ENCODE data around the gene SPECC1. TPM values are rescaled to one million over a fixed set of nuclear protein-coding genes. Genes with fewer than 3 reads are reported as not detected.
"Not testable (repeated sequence)": the region's sequence is repeated elsewhere in the genome, so short reads cannot be mapped to it uniquely, and the experiment has no call there.

Gene SPECC1
- total RNA-seq, 1 donor from 2014 or later: 6.0 TPM

- Mint-ChIP-seq H3K4me3 (no peak overlapping the region), H3K9me3 (no peaks in the 10 kb centered on the region), H3K4me1 (no peaks in the 10 kb centered on the region), H3K36me3 (ENCODE audit: low read depth) (no peaks in the 10 kb centered on the region), H3K27me3 (peaks cover 5% of the 10 kb centered on the region), H3K27ac (no peak overlapping the region)
- intact Hi-C loops (cut with micrococcal nuclease): no loop called here
- no peak for DNase-seq
Observed at GRCh38 chr17:20187049-20187448, 177.9 kb downstream of the SPECC1 start.

GRCh38 chr17:20189302-20189701 lies 180.1 kb downstream of the SPECC1 start:
- H3K4me1 Mint-ChIP-seq: no peaks in the 10 kb centered on the region
- H3K27me3 Mint-ChIP-seq: no peaks in the 10 kb centered on the region
- no peaks in the 10 kb centered on the region for H3K9me3 Mint-ChIP-seq
- H3K27ac Mint-ChIP-seq: no peak overlapping the region
- H3K36me3 Mint-ChIP-seq (ENCODE audit: low read depth): no peaks in the 10 kb centered on the region
- no peak overlapping the region for H3K4me3 Mint-ChIP-seq
- intact Hi-C loops (cut with micrococcal nuclease): no loop called here
- DNase-seq: no peak

DNA sequence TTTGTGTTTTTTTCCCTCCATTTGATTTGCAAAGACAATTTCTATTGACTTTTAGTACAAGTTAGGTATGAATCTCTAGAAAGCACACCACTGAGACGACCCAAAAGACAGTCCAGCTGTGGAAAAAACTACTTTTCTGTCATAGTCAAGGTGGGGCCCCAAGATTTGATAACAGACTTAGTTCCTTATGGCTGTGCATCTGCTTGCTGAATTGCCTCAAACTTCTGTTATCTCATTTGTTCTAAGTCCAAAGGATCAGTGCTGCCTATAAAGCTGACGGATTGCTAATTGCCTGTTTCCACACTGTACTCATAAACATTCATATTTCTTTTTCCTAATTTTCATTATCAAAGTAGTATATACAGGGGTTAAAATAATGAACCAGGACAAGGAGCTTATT lies 180.8 kb downstream of the SPECC1 start:
- H3K36me3 Mint-ChIP-seq (ENCODE audit: low read depth): no peaks in the 10 kb centered on the region
- no peak overlapping the region for H3K4me3 Mint-ChIP-seq
- H3K27ac Mint-ChIP-seq: no peak overlapping the region
- no peak for DNase-seq
- H3K27me3 Mint-ChIP-seq: no peaks in the 10 kb centered on the region
- no peaks in the 10 kb centered on the region for H3K4me1 Mint-ChIP-seq
- intact Hi-C loops (cut with micrococcal nuclease): no loop called here
- H3K9me3 Mint-ChIP-seq: no peaks in the 10 kb centered on the region

DNA sequence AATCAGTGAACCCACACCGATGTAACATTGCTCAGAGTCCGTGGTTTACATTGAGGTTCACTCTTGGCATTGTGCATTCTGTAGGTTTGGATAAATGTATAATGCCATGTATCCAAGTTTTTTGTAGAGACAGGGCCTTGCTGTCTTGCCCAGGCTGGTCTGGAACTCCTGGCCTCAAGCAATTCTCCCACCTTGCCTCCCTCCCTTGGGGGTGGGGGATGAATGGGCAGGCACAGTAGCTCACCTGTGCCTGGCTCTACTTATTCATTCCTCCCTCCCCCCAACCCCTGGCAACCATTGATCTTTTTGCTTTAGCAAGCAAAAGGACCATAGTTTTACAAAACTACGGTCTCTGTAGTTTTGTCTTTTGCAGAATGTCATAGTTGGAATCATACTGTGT lies 181.4 kb downstream of the SPECC1 start:
- Mint-ChIP-seq H3K4me3 (no peak overlapping the region), H3K9me3 (no peaks in the 10 kb centered on the region), H3K27me3 (no peaks in the 10 kb centered on the region), H3K4me1 (no peaks in the 10 kb centered on the region), H3K36me3 (ENCODE audit: low read depth) (no peaks in the 10 kb centered on the region), H3K27ac (no peak overlapping the region)
- intact Hi-C loops (cut with micrococcal nuclease): no loop called here
- DNase-seq: no peak

DNA sequence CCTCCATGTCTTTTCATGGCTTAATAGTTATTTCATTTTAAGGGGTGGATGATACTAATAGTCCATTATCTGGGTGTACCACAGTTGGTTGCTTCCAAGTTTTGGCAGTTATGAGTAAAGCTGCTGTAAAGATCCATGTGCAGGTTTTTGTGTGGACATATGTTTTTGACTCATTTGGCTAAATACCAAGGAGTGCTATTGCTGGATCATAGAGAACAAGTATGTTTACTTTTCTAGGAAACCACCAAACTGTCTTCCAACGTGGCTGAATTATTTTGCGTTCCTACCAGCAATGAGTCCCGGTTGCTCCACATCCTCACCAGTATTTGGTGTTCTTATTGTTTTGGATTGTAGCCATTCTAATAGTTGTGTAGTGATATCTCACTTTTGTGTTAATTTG lies 181.9 kb downstream of the SPECC1 start:
- Mint-ChIP-seq H3K4me3 (no peak overlapping the region), H3K4me1 (no peaks in the 10 kb centered on the region), H3K36me3 (ENCODE audit: low read depth) (no peaks in the 10 kb centered on the region), H3K27ac (no peak overlapping the region), H3K27me3 (no peaks in the 10 kb centered on the region), H3K9me3 (peaks cover 2% of the 10 kb centered on the region)
- no peak for DNase-seq
- intact Hi-C loops (cut with micrococcal nuclease): no loop called here

GRCh38 chr17:20196286-20196685 lies 187.1 kb downstream of the SPECC1 start:
- H3K4me1 Mint-ChIP-seq; intact Hi-C loops (cut with micrococcal nuclease); DNase-seq; H3K27me3 Mint-ChIP-seq; H3K4me3 Mint-ChIP-seq; H3K27ac Mint-ChIP-seq; H3K36me3 Mint-ChIP-seq (ENCODE audit: low read depth): not testable (repeated sequence)
- H3K9me3 Mint-ChIP-seq: peaks cover 14% of the 10 kb centered on the region

GRCh38 chr17:20197272-20197926 lies 188.2 kb downstream of the SPECC1 start:
- peaks cover 4% of the 10 kb centered on the region for H3K36me3 Mint-ChIP-seq (ENCODE audit: low read depth)
- H3K4me3 Mint-ChIP-seq: no peak overlapping the region
- no peak overlapping the region for H3K27ac Mint-ChIP-seq
- H3K4me1 Mint-ChIP-seq: no peaks in the 10 kb centered on the region
- no peak for DNase-seq
- intact Hi-C loops (cut with micrococcal nuclease): no loop called here
- peaks cover 14% of the 10 kb centered on the region for H3K9me3 Mint-ChIP-seq
- H3K27me3 Mint-ChIP-seq: no peaks in the 10 kb centered on the region

DNA sequence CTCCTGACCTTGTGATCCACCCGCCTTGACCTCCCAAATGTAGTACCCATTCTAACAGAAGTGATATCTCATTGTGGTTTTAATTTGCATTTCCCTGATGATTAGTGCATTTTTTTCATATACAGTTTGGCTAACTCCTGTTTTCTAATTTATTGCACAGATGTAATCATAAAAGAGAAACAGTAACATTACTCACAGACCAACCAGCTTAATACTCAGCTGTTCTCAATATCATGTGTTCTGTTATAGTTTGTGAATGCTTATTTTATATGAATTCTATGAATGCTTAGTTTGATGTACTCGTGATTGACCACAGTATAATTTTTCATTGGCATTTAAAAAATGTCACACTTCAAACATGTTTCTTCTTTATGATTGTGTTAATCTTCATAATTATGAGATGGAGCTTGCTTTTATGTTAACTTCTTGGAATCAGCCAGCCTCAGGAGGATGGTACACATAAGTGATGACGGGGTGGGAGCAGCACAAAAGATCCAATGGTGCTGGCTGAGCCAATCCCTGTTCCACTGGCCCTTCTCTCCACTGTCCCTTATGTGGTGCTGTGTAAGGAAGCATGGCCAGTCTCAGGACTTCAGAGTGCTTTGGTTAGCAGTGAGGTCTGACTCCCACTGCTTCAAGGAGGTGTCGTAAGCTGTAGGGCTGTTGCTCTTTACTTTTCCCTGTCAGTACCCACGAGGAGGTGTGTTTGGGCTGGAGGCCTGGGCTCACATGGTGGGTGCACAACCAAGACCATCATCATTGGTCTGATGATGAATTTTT lies 191.0 kb downstream of the SPECC1 start:
- Mint-ChIP-seq H3K4me1 (peaks cover 2% of the 10 kb centered on the region), H3K27ac (no peak overlapping the region)

DNA sequence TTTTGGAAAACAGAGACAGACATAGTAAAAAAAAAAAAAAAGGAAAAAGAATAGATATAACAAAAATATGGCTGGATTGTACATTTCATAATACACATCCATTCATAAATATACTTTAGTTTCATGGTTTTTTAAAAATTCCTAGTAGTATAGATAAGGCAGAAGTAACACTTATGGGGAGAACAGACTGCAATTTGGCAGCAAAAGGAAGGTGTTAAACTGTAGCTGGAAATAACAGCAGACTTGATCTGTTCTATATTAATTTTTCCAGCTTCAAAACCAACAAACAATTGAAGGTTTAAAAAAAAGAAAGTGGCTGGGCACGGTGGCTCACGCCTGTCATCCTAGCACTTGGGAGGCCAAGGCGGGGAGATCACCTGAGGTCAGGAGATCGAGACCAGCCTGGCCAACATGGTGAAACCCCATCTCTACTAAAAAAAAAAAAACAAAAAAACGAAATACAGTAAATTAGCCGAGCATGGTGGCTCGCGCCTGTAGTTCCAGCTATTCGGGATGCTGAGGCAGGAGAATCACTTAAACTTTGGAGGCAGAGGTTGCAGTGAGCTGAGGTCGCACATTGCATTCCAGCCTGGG lies 191.8 kb downstream of the SPECC1 start:
- Mint-ChIP-seq H3K27ac (no peak overlapping the region), H3K9me3 (peaks cover 13% of the 10 kb centered on the region), H3K27me3 (no peaks in the 10 kb centered on the region), H3K36me3 (ENCODE audit: low read depth) (peaks cover 4% of the 10 kb centered on the region), H3K4me1 (peaks cover 4% of the 10 kb centered on the region), H3K4me3 (no peak overlapping the region)
- intact Hi-C loops (cut with micrococcal nuclease): no loop called here
- DNase-seq: no peak

More for the DNA sequence above, 191.0 kb downstream of the SPECC1 start:
- no peaks in the 10 kb centered on the region for H3K27me3 Mint-ChIP-seq
- DNase-seq: no peak
- peaks cover 4% of the 10 kb centered on the region for H3K36me3 Mint-ChIP-seq (ENCODE audit: low read depth)
- peaks cover 14% of the 10 kb centered on the region for H3K9me3 Mint-ChIP-seq
- intact Hi-C loops (cut with micrococcal nuclease): no loop called here
- no peak overlapping the region for H3K4me3 Mint-ChIP-seq

DNA sequence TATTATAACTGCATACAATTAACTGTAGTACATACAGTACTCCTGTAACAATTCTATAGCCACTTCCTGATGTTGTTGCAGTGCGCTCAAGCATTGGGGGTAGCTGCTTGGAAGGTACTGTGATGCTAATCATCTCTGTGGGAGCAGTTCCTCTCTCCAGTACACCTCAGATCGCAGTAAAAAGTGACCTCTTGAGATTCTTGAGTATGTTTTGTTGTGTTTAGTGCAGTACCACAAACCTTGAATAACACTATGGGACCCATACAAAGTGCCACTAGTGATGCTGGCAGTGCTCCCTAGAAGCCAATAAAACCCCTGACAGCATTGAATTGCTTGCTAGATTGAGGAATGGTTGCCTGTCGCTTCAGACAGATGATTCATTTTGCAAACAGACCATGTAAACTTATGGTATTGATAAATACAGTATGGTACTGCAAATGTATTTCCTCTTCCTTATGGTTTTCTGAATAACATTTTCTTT lies 193.0 kb downstream of the SPECC1 start:
- Mint-ChIP-seq H3K4me3 (no peak overlapping the region), H3K27me3 (no peaks in the 10 kb centered on the region), H3K9me3 (peaks cover 8% of the 10 kb centered on the region), H3K4me1 (peaks cover 8% of the 10 kb centered on the region), H3K36me3 (ENCODE audit: low read depth) (peaks cover 4% of the 10 kb centered on the region), H3K27ac (no peak overlapping the region)
- DNase-seq: no peak
- intact Hi-C loops (cut with micrococcal nuclease): no loop called here

- Mint-ChIP-seq H3K4me3 (no peak overlapping the region), H3K27ac (no peak overlapping the region), H3K27me3 (no peaks in the 10 kb centered on the region), H3K4me1 (peaks cover 8% of the 10 kb centered on the region), H3K36me3 (ENCODE audit: low read depth) (peaks cover 1% of the 10 kb centered on the region), H3K9me3 (peaks cover 3% of the 10 kb centered on the region)
- DNase-seq: no peak
- intact Hi-C loops (cut with micrococcal nuclease): no loop called here
Observed at GRCh38 chr17:20203018-20203417, 193.9 kb downstream of the SPECC1 start.

DNA sequence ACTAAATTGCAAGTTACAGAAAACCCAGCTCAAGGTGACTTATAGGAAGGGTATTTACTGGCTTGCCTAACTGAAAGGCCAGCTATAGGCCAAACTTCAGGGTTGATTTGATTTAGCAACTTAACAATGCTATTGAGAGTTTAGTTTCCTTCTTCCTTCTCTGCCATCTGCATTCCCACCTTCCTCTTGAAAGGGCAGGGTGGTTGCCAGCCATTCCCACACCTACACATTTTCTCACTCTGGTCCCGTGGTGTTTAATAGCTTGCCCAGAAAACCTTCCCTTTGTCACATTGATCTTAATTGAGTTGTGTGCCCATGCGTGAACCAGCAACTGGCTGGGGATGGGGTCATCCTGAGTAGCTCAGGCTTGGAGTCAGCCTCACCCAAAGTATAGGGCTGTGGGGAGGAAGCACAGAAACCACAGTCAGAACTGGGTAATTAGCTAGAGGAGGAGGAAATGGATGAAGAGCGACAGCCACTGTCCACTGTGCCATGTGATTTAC lies 194.7 kb downstream of the SPECC1 start:
- Mint-ChIP-seq H3K9me3 (no peaks in the 10 kb centered on the region), H3K4me3 (no peak overlapping the region), H3K4me1 (peaks cover 8% of the 10 kb centered on the region), H3K36me3 (ENCODE audit: low read depth) (no peaks in the 10 kb centered on the region), H3K27ac (no peak overlapping the region), H3K27me3 (no peaks in the 10 kb centered on the region)
- intact Hi-C loops (cut with micrococcal nuclease): no loop called here
- no peak for DNase-seq

DNA sequence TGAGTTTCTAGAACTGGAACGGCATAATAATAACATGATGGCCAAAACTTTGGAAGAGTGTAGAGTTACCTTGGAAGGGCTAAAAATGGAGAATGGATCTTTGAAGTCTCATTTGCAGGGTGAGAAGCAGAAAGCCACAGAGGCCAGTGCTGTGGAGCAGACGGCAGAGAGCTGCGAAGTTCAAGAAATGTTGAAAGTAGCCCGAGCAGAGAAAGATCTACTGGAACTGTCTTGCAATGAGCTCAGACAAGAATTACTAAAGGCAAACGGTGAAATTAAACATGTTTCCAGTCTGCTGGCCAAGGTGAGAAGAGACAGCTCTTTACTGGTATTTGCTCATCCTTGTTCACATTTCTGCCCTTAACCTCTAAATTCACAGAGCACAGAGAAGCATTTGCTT lies 196.4 kb downstream of the SPECC1 start:
- Mint-ChIP-seq H3K27ac (no peak overlapping the region), H3K36me3 (ENCODE audit: low read depth) (no peaks in the 10 kb centered on the region), H3K4me1 (peaks cover 8% of the 10 kb centered on the region), H3K4me3 (no peak overlapping the region), H3K27me3 (no peaks in the 10 kb centered on the region), H3K9me3 (no peaks in the 10 kb centered on the region)
- no peak for DNase-seq
- intact Hi-C loops (cut with micrococcal nuclease): no loop called here

GRCh38 chr17:20206068-20206467 lies 196.9 kb downstream of the SPECC1 start:
- Mint-ChIP-seq H3K9me3 (no peaks in the 10 kb centered on the region), H3K27ac (no peak overlapping the region), H3K4me3 (no peak overlapping the region), H3K27me3 (no peaks in the 10 kb centered on the region), H3K4me1 (peaks cover 8% of the 10 kb centered on the region), H3K36me3 (ENCODE audit: low read depth) (no peaks in the 10 kb centered on the region)
- no peak for DNase-seq
- intact Hi-C loops (cut with micrococcal nuclease): no loop called here
